GOT3 (cell line): Measurements from ENCODE around the gene EGFL7.

ENCODE experiments used
- DNase-seq: peaks from one replicate; lab custom pipeline; 2025; ENCODE audit warnings: mixed read lengths; lab: John Stamatoyannopoulos, UW

Gene EGFL7

DNA sequence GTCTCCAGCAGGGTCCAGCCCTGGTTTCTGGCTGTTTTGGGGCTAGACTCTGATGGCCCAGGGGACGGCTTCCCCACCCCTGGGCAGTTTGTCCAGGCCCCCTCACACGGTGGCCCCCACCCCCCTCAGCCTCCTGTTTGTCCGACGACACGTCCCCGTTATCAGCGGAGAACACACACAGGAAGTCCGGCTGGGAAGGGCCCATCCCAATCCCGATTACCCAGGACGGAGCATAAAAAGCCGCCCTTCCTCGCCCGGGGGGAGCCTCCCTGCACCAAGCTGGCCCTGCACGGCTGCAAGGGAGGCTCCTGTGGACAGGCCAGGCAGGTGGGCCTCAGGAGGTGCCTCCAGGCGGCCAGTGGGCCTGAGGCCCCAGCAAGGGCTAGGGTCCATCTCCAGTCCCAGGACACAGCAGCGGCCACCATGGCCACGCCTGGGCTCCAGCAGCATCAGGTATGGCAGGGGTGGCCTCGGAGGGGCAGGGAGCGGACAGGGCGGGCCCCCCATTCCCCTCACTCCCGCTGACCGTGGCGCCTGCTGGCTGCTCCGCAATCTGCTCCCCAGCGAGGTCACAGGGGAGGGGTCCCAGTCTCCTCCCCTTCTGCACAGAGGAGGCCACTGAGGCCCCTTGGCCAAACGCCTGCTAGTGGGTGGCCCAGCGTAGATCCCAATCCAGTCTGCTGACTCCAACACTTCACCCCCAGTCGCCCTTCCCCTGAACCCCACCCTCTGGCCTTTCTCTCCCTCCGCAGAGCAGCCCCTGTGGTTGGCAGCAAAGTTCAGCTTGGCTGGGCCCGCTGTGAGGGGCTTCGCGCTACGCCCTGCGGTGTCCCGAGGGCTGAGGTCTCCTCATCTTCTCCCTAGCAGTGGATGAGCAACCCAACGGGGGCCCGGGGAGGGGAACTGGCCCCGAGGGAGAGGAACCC, at the start of gene EGFL7:
Gene EGFL7 (plus strand): TSS at position 261 of the 926 bp plus-strand sequence. CDS start 5,367 bp downstream, outside the sequence.
- DNase-seq: no peak

DNA sequence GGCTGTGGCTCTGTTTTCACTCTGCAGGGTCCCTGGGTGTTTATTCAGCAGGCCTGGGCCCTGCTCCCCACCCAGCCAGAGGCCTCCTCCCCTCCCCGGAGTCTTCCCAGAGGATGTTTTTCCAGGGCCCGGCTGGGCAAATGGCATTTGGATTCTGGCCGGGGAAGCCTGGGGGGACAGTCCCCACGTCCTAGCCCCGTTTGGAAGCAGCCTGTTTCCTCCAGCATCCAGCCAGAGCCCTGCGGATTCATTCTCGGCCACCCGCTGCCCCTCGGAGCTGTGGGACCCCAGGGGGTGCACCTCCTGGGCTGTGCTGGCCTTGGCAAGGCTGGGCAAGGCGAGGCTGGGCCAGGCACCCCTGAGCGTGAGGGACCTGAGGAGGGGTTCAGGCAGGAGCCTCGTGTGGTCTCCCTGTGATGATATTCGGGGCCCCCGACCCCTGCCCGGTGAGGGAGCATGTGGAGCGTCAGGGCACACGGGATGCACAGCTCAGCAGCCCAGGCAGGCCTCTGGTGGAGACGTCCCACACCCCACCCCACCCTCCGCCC, 48.8 kb upstream of the EGFL7 start:
- no peak for DNase-seq

DNA sequence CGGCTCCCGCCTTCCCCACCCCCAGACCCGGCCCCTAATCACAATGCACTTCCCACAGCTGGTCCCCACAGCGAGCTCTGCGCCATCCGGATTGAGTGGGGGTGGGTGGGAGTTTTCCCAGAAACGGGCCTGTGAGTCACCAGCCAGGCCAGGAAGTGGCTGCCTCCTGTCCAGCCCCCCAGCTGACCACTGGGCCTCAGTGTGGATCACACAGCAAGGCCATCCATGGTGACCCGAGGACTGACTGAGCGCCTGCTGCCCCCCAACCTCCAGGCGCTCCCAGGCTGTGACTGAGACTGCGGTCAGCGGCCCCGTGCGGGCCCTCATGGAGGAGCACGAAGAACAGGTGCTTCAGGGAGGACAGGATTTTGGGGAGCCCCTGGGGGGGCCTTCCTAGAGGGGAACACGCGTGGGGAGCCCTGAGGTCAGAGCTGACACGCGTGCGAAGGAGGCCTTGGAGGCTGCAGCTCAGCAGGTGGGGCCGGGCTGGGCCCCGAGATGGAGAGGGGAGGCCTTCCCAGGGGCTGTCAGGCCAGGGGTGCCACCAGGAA, 48.3 kb upstream of the EGFL7 start:
- DNase-seq: no peak

DNA sequence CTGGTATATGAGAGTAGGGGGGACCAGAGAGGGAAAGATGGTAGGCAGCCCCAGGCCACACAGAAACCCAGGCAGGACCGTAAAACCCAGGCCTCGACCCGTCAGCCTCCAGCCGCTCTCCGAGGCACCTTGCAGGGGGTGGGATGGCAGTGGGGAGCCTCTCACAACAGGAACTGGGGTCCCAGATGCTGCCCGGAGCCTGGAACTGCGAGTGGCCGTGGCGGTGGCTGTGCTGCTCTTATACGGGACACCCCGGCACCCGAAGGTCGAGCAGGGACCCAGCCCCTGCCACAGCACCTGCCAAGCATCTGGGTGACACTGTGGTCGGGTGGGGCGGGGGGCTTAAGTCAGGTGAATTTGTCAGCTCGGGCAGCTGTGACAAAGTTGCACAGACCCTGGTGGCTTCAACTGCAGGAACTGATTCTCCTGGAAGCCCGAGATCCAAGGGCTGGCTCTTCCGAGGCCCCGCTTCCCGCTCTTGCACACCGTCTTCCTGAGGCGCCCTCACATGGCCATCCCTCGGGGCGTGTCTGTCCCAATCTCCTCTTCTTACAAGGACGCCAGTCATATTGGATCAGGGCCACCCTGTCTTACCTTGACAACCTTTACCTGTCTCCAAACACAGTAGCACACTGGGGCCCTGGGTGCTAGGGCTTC, 47.6 kb upstream of the EGFL7 start:
- DNase-seq: no peak

DNA sequence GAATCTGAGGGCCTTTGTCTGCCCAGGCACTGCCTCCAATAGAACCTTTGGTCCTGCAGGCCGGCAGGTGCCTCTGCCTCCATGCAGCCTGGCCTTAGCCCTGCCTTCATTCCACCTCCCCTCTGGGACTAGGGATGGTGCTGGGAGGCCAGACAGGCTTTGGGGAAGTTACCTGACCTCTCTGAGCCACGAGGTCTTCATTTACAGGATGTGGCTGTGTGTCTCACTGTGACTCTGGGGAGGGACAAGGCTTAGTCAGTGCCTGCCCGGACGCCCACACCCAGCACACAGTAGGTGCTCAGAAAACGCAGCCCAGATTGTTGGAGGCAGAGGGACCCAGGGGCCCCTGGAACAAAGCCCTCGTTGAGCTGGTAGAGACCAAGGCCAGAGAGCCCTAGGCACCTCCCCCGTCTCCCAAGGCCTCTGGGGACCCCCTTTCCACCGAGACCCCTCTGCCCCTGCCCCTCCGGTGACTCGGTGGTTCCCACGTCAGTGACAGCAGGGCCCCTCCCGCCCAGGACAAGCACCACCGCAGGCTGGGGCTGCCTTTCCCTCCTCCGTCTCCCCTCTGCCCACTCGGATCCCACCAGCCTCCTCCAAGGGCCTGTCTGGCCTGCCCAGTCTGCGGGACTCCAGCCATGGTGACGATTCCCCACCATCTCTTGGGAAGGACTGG, 46.9 kb upstream of the EGFL7 start:
- no peak for DNase-seq

DNA sequence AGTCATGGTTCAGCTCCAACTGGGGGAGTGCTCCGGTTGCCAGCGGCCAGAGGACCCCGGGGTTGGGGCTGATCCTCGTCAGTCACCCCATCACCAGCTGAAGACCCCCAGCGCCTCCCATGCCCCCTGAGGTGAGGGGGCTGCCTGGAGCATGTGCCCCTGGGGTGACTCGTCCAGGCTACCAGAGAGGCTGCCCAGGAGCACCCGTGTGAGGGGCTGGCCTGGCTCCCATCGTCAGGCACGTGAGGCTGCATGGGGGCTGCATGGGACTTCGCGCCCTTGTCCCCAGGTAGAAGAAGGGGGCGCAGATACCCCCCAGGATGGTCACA, 46.4 kb upstream of the EGFL7 start:
- DNase-seq: no peak

DNA sequence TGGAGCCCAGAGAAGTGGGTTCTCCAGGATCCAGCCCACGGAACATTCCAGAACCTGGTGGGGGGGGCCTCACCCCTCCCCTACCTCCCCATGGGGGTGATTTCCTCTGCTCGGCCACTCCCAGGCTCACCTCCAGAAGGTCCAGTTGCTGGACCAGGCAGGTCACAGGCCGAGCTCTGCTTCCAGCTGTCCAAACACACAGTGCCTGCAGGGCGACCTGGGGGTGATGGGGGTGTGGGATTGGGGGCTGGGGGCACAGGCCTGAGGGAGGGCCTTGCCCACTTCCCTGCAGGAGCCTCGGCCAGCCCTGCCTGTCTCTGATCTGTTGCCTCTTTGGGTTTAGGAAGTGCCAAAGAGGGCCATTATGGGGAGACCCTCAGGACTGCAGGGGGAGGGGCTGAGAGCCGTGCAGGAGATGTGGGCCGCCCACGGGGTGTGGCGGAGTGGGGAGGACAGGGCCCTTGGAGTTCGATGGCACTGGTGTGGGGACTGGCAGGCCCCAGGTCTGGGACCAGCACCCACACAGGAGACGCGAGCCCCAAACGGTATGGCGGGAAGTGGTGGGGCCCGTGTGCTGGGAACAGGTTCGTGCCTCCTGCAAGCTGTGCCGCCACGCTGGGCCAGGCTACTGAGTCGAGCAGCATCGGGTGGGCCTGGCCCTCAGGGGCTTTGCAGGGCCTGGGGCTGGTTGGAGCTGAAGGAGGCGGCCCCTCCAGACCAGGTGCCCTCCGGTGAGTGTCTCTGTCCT, 45.6 kb upstream of the EGFL7 start:
- DNase-seq: no peak

DNA sequence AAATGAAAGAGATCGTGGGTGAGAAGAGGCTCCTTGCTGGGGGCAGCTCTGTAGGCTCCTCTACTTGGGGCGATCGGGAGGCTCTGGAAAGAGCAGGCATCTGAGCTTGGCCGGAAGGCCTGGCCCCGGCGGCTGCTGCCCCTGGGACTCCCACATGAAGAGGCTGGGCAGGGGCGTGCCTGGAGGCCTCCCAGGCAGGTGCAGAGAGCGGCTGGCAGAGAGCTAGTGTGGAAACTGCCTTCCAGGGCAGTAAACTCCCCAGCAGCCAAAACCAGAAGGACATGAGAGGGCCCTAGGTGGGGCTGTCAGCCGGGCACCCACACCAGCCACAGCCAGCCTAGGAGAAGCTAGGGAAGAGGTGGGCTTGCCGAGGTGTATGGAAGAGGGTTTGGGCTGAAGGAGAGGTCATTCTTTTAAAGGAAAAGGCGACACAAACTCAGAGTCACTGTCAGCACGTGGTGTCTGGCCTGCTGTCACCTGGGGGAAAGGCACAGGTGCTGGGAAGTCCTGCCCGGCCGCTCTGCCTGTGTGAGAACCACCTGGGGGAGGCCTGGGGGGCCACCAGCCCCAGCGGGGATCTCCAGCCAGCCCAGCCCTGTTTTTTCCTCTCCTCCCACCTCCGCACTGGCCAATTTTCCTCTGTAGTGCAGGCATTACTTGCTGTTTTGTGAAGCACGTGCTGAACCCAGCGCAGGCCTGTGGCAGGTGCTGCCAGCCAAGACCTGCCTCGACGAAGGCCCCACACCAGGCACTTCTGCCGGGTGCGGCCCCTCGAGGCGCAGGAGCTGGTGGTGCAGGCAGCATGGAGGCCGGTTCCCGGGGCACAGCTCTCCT, 44.8 kb upstream of the EGFL7 start:
- DNase-seq: no peak

DNA sequence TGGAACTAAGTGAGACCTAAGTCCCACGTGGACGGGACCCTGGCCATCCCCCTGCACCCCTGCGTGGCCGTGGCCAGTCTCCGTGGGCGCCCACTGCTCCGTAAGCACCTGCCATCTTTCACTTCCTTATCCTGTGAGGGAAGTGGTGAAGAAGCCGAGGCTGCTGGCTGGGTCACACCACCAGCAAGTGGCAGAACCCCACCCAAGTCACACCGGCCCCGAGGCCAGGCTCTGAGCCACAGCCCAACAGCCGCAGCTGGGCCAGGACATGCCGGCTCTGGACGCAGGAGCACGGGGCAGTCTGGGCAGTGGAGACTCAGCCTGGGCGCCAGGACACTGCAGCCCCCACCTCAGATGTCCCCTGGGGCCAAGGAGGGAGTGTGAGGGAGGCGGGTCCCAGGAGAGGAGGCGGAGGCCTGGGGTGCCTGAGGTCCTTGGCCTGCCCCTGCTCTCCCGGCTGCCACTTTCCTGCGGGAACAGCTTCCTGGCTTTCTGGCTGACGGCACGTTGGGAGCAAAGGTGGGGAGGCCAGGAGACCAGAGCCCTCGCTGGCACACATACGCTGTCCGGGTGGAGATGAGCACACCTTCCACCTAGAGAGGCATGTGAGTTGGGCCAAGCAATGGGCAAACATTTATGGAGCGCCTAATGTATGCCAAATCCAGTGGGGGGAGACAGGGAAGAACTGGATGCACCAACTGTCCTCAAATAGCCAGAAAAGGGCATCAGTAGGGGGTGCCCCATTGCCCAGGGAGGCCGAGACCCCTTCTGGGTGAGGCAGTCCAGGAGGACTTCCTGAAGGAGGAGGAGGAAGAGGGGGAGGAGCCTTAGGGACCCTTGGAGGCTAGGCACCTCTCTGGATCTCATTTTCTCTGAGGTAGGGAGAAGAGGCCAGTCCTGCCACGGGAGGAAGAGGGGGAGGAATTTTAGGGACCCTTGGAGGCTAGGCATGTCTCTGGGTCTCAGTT, 43.9 kb upstream of the EGFL7 start:
- no peak for DNase-seq

DNA sequence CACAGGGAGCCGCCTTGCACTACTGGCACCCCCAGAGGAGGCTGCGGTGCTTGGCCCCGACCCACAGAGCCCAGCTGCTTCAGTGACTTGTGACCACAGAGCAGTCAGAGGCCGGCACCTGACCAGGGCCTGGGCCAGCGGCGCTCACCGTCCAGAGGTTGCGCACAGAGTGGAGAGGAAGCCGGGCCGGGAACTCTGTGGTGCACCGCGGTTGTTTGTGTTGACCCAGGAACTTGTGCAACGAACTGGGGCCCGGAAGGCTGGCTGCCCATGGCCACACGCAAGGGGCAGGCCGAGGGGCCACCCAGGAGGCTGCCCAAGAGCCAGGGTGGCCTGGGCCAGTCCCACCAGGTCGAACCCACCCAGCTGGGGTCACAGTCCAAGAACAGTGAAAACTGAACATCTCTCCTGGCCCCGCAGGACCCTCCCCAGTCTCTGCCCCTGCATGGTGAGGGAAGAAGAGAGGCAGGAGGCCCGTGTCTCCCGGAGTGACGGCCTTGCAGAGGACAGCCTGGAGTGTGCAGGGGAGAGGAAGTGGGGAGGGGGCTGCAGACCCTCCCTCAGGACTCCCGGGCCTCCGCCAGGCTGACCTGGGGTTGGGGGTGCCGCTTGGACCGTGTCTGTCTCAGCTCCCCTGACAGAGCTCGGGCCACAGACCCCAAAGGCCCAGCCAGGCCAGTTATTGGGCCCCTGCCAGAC, 42.8 kb upstream of the EGFL7 start:
- no peak for DNase-seq

DNA sequence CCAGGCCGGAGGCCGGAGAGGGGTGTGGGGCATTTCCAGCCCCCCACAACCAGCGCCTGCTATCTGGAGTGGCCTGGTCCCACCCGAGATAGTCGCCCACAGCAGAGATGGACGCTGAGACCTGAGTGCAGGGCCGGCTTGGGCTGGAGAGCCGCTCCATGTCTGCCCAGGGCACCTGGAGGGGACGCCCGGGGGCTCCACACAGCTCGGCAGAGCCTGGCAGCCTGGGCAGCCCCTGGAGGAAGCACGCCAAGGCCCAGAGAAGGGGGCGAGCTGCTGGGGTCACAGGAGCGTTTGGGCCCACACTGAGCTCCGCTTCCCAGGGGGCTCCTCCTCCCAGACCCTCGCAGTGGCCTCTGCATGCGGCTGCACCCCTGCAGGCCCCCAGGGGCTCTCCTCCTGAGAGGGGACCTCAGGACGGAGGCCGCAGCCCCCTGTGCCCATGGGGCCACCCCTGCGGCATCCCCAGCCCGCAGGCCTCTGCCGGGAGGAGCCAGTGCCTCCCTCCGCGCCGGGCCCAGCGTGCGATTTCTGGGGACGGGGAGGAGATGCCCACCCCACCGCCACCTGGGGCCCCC, 42.2 kb upstream of the EGFL7 start:
- no peak for DNase-seq

DNA sequence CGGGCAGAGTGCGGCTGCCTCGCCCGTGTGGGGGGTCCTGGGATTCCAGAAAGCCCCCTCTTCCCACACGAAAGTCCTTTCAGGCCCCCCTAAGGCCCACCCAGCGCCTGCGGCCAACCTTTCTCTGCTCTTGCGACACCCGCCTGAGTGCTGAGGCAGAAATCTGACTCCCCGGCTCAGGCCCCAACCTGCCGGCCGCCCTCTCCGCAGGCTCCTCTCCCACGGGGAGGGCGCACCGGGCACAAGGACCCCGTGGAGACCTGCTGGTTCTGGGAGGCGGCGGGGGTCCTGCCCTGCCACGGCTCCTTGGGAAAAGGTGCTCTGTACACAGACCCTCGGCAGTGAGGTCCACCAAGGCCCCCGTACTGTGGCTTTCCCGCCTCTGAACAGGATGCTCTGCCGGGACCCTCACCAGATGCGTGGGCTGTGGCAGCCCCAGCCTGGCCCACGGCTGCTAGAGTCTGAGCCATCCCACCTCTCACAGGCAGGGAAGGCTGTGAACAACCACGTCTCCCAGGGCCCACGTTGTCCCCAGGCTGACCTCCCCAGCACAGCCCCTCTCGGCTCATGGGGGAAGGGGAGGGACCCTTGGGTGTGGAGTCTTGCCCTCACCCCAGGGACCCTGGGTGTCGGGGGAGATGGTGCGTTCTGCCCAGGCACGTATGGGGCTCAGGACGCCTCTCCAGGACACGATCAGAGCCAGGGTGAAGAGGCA, 41.5 kb upstream of the EGFL7 start:
- no peak for DNase-seq

DNA sequence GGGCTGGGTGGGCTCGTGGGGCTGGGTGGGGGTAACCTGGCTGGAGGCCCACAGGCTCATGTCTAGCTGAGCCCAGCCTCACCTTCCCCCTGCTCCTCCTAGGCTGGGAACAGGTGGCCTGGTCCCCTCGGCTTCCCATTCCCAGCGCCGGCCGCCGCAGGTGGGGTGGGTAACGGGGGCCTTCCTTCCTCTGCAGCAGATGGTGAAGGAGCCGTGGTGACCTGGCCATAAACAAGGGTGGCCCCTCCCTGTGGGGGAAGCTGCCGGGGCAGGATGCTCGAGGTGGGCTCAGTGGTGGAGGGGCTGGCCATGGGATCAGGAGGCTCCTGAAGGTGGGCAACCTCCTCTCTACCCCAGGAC, 41.0 kb upstream of the EGFL7 start:
- DNase-seq: no peak

DNA sequence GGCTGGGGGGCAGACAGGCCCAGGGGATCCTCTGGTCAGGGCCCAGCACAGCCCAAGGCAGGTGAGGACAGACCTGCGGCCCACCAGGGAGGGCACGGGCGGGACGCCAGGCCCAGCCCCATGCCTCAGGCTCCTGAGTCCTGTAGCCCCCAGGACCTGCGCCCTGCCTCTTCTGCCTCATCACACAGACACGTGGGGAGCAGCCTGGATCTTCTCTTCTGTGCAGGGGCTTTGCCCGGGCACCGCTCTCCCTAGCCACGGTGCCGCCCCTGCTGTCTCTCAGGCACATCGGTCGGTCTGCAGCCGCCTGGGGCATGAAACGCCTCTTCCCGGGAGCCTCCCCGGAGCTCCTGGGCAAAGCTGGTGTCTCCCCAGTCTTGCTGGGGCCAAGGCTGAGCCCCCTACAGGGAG, 40.2 kb upstream of the EGFL7 start:
- DNase-seq: no peak

DNA sequence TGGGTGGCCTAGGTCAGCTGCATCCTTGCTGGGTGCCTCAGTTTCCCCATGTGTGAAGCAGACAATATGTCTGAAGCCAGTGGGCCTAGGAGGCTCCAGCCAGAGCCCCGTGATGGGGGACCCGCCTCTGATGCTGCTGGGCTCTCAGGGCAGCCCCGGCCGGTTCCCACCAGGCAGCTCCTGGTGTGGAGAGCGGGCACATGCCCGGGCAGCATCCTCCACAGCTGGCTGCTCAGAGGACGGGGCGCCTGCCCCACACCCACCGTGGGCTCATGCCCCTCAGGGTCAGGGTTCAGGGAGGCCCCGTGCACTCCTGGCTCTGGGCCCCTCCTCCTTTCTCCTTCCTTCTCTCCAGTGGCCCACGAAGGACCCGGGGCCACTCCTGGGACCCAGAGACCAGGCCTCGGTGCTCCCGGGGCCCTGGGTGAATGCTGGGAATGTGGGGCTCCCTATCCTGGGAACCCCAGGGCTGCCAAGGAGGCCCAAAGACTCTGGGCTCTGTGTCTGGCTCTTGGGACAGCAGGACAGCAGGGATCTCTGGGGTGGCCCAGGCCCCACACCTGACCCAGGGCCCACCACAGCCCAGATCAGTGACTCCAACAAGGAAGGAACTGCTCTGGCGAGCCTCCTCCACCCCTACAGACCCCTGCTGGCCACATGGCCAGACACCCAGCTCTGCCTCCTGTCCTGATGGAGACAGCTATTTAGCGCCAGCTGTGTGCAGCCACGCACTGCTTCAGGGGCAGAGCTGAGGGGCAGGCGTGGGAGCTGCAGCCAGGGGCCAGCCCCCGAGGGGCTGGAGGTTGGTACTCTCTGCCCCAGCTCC, 39.5 kb upstream of the EGFL7 start:
- DNase-seq: no peak

DNA sequence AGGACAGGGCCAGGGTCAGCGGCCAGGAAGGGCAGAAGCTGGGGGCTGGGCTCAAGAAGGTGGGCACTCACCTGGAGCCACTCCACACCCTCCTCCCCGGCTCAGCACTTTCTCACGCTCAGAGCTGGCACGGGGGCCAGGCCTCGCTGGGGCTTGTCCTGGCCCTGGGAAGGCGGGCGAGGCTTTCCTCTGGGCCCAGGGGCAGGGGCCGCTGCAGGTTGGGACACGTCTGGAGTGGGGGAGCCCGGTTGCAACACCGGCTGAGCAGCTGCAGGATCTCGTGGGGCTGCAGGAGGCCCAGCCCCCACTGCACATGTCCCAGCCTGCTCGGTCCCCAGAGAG, 38.9 kb upstream of the EGFL7 start:
- no peak for DNase-seq
